ENCODE results near the gene ACTR10.

ACTR10 gene

DNA sequence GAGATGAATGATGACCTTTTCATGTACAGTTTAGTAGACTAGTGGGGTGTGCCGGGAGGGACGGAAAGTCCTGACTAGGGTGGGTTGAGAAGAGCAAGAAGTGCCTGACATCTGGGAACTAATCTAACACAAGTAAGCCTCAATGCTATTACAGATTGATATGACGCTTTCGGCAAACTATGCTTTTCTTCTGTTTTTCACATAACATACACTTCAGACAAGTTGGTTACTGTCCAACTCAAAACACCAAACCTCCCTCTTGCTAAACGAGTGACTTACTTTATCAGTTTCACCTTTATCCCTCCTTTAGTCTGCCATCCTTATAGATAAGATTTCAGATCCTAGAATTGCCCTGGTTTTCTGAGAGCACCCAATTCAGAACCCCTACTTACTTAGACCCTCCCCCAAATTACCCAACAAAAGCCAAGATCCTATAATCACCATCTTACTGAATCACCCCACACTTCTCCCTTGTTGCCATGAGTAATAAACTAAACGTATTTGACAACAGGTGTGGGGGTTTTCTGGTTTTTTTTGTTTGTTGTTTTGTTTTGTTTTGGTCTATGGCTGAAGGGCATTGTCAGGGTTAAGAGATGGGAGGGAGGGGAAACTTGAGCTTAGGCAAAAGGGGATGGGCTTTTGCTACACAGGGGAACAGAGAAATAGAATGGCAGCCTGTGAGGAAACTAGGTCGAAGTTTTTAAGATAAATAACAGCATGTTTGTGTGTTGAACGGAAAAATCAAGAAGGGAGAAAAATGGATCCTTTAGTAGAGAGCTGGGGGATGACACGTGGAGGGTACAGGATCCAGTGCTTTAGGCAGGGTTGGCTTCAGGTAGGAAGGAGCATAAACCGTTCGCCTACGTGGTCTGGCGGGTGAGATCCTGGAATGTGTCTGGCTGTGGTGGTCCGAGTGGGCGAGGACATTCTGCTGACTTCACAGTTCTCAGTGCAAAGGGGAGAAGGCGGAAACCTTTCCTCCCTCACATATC is 38.6 kb downstream of the ACTR10 start:
- Histone ChIP-seq H4K20me1 (ENCODE audit: insufficient read depth, low read length) (no peaks in the 10 kb centered on the region), H3K9me2 (replicated peaks; ENCODE audit: insufficient read depth, low read length) (no peaks in the 10 kb centered on the region), H3K27me3 (replicated peaks; ENCODE audit: insufficient read depth, low read length) (no peaks in the 10 kb centered on the region), H3K79me2 (ENCODE audit: low read length) (no peaks in the 10 kb centered on the region), H3K4me3 (ENCODE audit: low read length) (peak overlapping the region; percentile 71; the same call in 1 of the 2 replicates), H3K9ac (ENCODE audit: low read length) (no peak overlapping the region), H2AFZ (ENCODE audit: low read length) (0 out of 2 replicates have a peak overlapping the region, but pooled peaks have one; percentile 7), H3K36me3 (replicated peaks; ENCODE audit: insufficient read depth, low read length) (no peaks in the 10 kb centered on the region), H3K4me1 (ENCODE audit: low read length) (no peaks in the 10 kb centered on the region), H3K27ac (ENCODE audit: low read length) (no peak overlapping the region), H3K4me2 (ENCODE audit: low read depth, low read length) (peak overlapping the region; percentile 65; the same call in 1 of the 2 replicates), H3K9me3 (replicated peaks; ENCODE audit: insufficient read depth, low read length) (no peaks in the 10 kb centered on the region), H3F3A (ENCODE audit: insufficient read depth, low read length) (0 out of 2 replicates have a peak, but pooled peaks cover 3% of the 10 kb centered on the region)
- DNase-seq = no peak
- TF ChIP-seq, protein P1, sequence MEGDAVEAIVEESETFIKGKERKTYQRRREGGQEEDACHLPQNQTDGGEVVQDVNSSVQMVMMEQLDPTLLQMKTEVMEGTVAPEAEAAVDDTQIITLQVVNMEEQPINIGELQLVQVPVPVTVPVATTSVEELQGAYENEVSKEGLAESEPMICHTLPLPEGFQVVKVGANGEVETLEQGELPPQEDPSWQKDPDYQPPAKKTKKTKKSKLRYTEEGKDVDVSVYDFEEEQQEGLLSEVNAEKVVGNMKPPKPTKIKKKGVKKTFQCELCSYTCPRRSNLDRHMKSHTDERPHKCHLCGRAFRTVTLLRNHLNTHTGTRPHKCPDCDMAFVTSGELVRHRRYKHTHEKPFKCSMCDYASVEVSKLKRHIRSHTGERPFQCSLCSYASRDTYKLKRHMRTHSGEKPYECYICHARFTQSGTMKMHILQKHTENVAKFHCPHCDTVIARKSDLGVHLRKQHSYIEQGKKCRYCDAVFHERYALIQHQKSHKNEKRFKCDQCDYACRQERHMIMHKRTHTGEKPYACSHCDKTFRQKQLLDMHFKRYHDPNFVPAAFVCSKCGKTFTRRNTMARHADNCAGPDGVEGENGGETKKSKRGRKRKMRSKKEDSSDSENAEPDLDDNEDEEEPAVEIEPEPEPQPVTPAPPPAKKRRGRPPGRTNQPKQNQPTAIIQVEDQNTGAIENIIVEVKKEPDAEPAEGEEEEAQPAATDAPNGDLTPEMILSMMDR (IDR thresholded peaks at IDR 0.05; ENCODE audit: low read length) = no peak
- TF ChIP-seq EZH2phosphoT487 (IDR thresholded peaks at IDR 0.05; ENCODE audit: low read length) = no peak
- TF ChIP-seq EZH2 (optimal IDR thresholded peaks at IDR 0.05; ENCODE audit: low read depth, low read length) = no peak

DNA sequence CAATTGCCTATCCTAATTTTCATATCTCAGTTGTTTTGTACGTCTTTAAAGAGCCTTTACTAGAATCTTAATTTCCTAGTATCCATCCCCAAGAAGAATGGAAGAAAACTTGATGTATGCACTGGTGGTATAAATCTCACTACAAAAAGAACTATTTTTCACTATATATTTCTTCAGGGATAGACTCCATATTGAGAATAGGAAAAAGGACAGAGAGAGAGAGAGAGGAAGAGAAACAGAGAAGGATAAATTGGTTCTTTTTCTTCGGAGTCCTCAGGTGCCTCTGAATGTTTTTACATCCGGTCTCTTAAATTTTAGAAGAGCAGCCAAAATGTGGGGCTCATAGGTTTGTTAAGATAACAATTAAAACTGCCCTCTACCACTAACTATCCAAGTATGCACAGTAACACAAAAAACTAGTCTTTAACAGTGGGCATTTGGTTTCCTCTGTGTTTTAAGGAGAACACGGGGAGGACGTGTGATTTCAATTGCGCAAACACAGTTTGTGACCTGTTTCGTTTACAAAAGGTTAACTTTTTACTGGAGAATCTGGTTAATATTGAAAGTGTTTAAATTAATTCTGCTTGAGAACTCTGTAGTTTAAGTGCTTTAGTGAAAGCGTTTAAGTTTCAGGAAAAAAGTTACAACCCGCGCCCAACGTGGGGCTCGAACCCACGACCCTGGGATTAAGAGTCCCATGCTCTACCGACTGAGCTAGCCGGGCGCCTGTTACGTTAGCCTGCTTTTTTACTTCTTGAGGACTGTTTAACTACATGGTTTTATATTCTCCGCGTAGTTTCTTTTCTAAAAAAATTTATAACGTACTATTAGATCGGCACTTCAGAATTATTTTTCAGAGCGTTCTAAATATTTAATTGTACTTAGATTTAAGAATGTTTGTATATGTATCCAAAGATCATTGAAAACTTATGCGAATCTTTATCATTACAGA is 39.6 kb downstream of the ACTR10 start:
- Histone ChIP-seq H3K9ac (ENCODE audit: low read length) (peak overlapping the region; percentile 42; the same call in 1 of the 2 replicates), H3K9me2 (replicated peaks; ENCODE audit: insufficient read depth, low read length) (no peaks in the 10 kb centered on the region), H3K9me3 (replicated peaks; ENCODE audit: insufficient read depth, low read length) (no peaks in the 10 kb centered on the region), H3K36me3 (replicated peaks; ENCODE audit: insufficient read depth, low read length) (no peaks in the 10 kb centered on the region), H3K4me1 (ENCODE audit: low read length) (no peaks in the 10 kb centered on the region), H3K79me2 (ENCODE audit: low read length) (no peaks in the 10 kb centered on the region), H3K27ac (ENCODE audit: low read length) (no peak overlapping the region), H3K4me3 (ENCODE audit: low read length) (peak overlapping the region; percentile 71), H4K20me1 (ENCODE audit: insufficient read depth, low read length) (no peaks in the 10 kb centered on the region), H2AFZ (ENCODE audit: low read length) (peak overlapping the region; percentile 61; the same call in 1 of the 2 replicates), H3K27me3 (replicated peaks; ENCODE audit: insufficient read depth, low read length) (no peaks in the 10 kb centered on the region), H3K4me2 (ENCODE audit: low read depth, low read length) (peak overlapping the region; percentile 65), H3F3A (ENCODE audit: insufficient read depth, low read length) (0 out of 2 replicates have a peak, but pooled peaks cover 9% of the 10 kb centered on the region)
- TF ChIP-seq EZH2phosphoT487 (IDR thresholded peaks at IDR 0.05; ENCODE audit: low read length) = no peak
- TF ChIP-seq EZH2 (optimal IDR thresholded peaks at IDR 0.05; ENCODE audit: low read depth, low read length) = no peak
- TF ChIP-seq, protein P1 (IDR thresholded peaks at IDR 0.05; ENCODE audit: low read length) = no peak
- peak; percentile 54 for DNase-seq

GRCh38 chr14:58243790-58244555 is 44.0 kb downstream of the ACTR10 start:
- Histone ChIP-seq H3K4me1 (ENCODE audit: low read length) (0 out of 2 replicates have a peak, but pooled peaks cover 6% of the 10 kb centered on the region), H3K79me2 (ENCODE audit: low read length) (peaks cover 42% of the 10 kb centered on the region), H3K9ac (ENCODE audit: low read length) (peak overlapping the region; percentile 49; the same call in 1 of the 2 replicates), H3F3A (ENCODE audit: insufficient read depth, low read length) (0 out of 2 replicates have a peak, but pooled peaks cover 16% of the 10 kb centered on the region), H3K9me3 (replicated peaks; ENCODE audit: insufficient read depth, low read length) (no peaks in the 10 kb centered on the region), H2AFZ (ENCODE audit: low read length) (peak overlapping the region; percentile 43), H4K20me1 (ENCODE audit: insufficient read depth, low read length) (peaks cover 11% of the 10 kb centered on the region), H3K36me3 (replicated peaks; ENCODE audit: insufficient read depth, low read length) (no peaks in the 10 kb centered on the region), H3K4me3 (ENCODE audit: low read length) (peak overlapping the region; percentile 59), H3K27ac (ENCODE audit: low read length) (peak overlapping the region; percentile 99), H3K9me2 (replicated peaks; ENCODE audit: insufficient read depth, low read length) (no peaks in the 10 kb centered on the region), H3K27me3 (replicated peaks; ENCODE audit: insufficient read depth, low read length) (no peaks in the 10 kb centered on the region), H3K4me2 (ENCODE audit: low read depth, low read length) (peak overlapping the region; percentile 72)
- no peak for TF ChIP-seq EZH2 (optimal IDR thresholded peaks at IDR 0.05; ENCODE audit: low read depth, low read length)
- TF ChIP-seq, protein P1 (IDR thresholded peaks at IDR 0.05; ENCODE audit: low read length) = no peak
- no peak for TF ChIP-seq EZH2phosphoT487 (IDR thresholded peaks at IDR 0.05; ENCODE audit: low read length)
- peak; percentile 24 for DNase-seq

All from MM.1S (cell line).